ENCODE results near the gene BMERB1. TPM values are rescaled to one million over a fixed set of nuclear protein-coding genes. Genes with fewer than 3 reads are reported as not detected.
"Not testable (repeated sequence)": the region's sequence is repeated elsewhere in the genome, so short reads cannot be mapped to it uniquely, and the experiment has no call there.

BMERB1 gene
- total RNA-seq, 1 donor from 2014 or later: 35.9 TPM

DNA sequence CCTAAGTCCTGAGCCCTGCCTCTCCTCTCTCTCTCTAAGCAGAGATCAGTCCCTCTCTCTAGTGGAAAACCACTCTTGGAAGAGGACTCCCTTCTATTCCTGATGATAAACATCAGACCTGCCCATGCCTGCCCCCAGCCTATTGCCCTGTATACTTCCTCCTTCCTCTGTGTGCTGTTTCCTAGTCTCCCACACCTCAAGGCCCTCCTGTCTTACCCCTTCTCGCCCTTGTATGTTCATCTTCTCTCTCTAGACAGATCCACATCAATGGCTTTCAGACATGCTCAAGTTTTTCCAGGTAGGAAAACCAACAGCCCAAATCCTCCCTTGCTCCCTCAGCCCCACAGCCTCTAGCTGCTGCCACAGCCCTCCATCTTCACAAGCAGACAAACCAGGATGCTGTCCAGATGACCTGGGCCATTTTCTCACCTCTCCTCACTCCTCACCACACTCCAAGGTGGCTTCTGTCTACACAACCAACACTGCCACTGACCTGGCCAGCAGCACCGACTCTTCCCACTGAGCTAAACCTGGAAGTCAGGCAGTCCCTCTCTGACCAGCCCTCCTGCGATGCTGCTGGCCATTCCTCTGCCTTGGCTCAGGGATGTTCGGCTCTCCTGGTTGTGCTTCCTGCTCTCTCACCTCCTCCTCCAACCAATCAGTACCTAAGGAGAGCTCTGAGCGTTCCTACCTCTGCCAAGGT, 172.3 kb downstream of the BMERB1 start:
- no peaks in the 10 kb centered on the region for H3K27me3 Mint-ChIP-seq (ENCODE audit: low read depth)
- no peak overlapping the region for H3K27ac Mint-ChIP-seq (ENCODE audit: unreplicated experiment)
- no peak overlapping the region for H3K4me3 Mint-ChIP-seq (ENCODE audit: unreplicated experiment)
- no peak for DNase-seq (ENCODE audit: low spot score)
- H3K9me3 Mint-ChIP-seq (ENCODE audit: low read depth): no peaks in the 10 kb centered on the region
- peaks cover 58% of the 10 kb centered on the region for H3K36me3 Mint-ChIP-seq (ENCODE audit: low read depth)
- H3K4me1 Mint-ChIP-seq (ENCODE audit: low read depth): no peaks in the 10 kb centered on the region
- TF ChIP-seq, protein P1, sequence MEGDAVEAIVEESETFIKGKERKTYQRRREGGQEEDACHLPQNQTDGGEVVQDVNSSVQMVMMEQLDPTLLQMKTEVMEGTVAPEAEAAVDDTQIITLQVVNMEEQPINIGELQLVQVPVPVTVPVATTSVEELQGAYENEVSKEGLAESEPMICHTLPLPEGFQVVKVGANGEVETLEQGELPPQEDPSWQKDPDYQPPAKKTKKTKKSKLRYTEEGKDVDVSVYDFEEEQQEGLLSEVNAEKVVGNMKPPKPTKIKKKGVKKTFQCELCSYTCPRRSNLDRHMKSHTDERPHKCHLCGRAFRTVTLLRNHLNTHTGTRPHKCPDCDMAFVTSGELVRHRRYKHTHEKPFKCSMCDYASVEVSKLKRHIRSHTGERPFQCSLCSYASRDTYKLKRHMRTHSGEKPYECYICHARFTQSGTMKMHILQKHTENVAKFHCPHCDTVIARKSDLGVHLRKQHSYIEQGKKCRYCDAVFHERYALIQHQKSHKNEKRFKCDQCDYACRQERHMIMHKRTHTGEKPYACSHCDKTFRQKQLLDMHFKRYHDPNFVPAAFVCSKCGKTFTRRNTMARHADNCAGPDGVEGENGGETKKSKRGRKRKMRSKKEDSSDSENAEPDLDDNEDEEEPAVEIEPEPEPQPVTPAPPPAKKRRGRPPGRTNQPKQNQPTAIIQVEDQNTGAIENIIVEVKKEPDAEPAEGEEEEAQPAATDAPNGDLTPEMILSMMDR (IDR thresholded peaks at IDR 0.05): no peak

DNA sequence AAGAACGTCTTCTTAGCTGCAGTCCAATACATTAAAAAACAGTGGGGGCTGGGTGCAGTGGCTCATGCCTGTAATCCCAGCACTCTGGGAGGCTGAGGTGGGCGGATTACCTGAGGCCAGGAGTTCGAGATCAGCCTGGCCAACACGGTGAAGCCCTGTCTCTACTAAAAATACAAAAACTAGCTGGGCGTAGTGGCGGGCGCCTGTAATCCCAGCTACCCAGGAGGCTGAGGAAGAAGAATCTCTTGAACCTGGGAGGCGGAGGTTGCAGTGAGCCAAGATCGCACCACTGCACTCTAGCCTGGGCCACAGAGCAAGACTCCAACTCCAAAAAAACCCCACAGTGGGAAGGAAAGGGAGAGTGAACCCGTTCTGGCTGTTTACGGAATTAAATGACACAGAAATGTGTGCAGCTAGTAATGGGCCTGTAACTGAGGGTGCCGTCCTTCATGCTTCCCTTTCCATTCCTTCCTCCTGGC, 172.9 kb downstream of the BMERB1 start:
- H3K27me3 Mint-ChIP-seq (ENCODE audit: low read depth); DNase-seq (ENCODE audit: low spot score); H3K9me3 Mint-ChIP-seq (ENCODE audit: low read depth); H3K4me1 Mint-ChIP-seq (ENCODE audit: low read depth); H3K27ac Mint-ChIP-seq (ENCODE audit: unreplicated experiment); H3K4me3 Mint-ChIP-seq (ENCODE audit: unreplicated experiment): not testable (repeated sequence)
- peaks cover 56% of the 10 kb centered on the region for H3K36me3 Mint-ChIP-seq (ENCODE audit: low read depth)

DNA sequence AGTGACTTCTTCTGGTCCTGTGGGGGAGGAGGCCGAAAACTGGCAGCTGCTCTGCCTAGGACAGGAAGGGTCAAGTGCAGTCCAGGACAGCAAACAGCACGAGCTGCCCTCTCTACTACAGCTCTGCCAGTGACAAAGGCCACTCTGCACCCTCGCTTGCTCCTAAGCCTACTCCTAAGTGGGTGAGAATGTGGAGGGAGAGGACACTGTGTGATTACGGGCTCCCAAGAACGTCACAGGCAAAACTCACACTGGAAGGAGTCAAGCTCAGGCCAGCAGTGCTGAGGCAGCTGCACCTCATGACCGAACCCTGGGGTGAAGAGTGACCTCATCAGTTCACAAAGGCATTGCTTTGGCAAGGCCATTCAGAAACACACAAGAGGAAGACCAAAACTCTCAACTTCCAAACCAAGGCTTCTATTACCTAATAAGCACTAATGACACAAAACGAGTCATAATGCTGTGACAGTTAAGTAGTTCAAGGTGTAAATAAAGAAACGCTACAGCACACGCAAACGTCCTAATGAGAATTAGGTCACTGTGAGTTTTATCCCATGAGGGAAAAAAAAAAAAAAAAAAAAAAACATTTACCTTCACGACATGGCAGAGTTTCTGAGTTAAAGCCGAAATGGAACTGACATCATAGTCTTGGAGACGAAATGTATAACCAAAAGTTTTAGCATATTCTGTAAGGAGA, 173.5 kb downstream of the BMERB1 start:
- TF ChIP-seq, protein P1 (IDR thresholded peaks at IDR 0.05): no peak
- H3K4me1 Mint-ChIP-seq (ENCODE audit: low read depth): no peaks in the 10 kb centered on the region
- no peak overlapping the region for H3K4me3 Mint-ChIP-seq (ENCODE audit: unreplicated experiment)
- H3K9me3 Mint-ChIP-seq (ENCODE audit: low read depth): no peaks in the 10 kb centered on the region
- peaks cover 56% of the 10 kb centered on the region for H3K36me3 Mint-ChIP-seq (ENCODE audit: low read depth)
- H3K27me3 Mint-ChIP-seq (ENCODE audit: low read depth): no peaks in the 10 kb centered on the region
- DNase-seq (ENCODE audit: low spot score): no peak
- H3K27ac Mint-ChIP-seq (ENCODE audit: unreplicated experiment): no peak overlapping the region

DNA sequence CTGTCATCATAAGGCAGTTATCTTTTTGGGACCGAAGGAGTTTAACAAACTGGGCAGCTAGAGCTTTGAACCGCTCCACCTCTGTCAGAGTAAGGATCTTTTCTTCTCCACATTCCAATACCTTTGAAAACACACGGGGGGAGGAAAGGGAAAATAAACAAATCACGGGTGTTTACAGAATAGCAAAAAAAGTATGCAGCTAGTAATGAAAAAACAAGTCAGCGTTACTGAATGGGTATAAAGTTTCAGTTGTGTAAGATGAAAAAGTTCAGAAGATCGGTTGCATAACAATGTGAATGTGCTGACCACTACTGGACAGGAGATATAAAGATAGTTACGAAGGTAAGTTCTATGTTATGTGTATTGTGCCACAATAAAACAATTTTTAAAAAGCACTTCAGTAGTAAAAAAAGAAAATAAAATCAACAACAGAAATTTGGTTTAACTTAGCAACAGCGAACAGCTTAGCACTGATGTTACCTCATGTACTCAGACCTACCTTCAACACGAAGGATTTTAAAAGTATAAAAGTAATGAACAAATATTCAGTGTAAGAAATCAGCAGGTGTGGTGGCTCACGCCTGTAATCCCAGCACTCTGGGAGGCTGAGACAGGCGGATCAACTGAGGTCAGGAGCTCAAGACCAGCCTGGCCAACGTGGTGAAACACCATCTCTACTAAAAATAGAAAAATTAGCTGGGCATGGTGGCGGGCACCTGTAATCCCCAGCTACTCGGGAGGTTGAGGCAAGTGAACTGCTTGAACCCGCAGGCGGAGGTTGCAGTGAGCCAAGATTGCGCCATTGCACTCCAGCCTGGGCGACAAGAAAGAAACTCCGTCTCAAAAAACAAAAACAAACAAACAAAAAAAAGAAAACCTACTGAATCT, 174.3 kb downstream of the BMERB1 start:
- H3K27ac Mint-ChIP-seq (ENCODE audit: unreplicated experiment): no peak overlapping the region
- H3K4me3 Mint-ChIP-seq (ENCODE audit: unreplicated experiment): no peak overlapping the region
- H3K36me3 Mint-ChIP-seq (ENCODE audit: low read depth): peaks cover 53% of the 10 kb centered on the region

DNA sequence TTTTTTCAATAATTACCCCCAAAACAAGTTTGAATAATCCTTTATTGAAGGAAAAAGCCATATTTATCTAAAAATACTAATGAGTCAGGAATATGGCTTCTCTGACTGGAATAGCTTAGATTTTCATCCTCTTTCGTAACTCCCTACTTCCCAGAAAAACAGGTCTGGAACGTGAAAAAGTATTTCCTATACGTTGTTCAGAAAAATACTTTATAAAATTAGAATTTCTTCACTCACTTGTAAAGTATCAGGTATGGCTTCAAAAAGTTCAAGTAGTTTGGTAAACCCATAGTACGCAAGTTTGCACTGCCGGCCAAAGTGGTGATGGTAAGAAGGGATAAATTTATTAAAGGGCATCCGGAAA, 174.9 kb downstream of the BMERB1 start:
- H3K9me3 Mint-ChIP-seq (ENCODE audit: low read depth): no peaks in the 10 kb centered on the region
- peaks cover 2% of the 10 kb centered on the region for H3K4me1 Mint-ChIP-seq (ENCODE audit: low read depth)
- TF ChIP-seq, protein P1 (IDR thresholded peaks at IDR 0.05): no peak
- DNase-seq (ENCODE audit: low spot score): no peak
- no peak overlapping the region for H3K4me3 Mint-ChIP-seq (ENCODE audit: unreplicated experiment)
- H3K27me3 Mint-ChIP-seq (ENCODE audit: low read depth): no peaks in the 10 kb centered on the region
- peaks cover 50% of the 10 kb centered on the region for H3K36me3 Mint-ChIP-seq (ENCODE audit: low read depth)
- H3K27ac Mint-ChIP-seq (ENCODE audit: unreplicated experiment): no peak overlapping the region

More for the DNA sequence above, 174.3 kb downstream of the BMERB1 start:
- Mint-ChIP-seq H3K27me3 (ENCODE audit: low read depth) (no peaks in the 10 kb centered on the region), H3K4me1 (ENCODE audit: low read depth) (peaks cover under 1% of the 10 kb centered on the region), H3K9me3 (ENCODE audit: low read depth) (no peaks in the 10 kb centered on the region)
- no peak for DNase-seq (ENCODE audit: low spot score)
- TF ChIP-seq, protein P1 (IDR thresholded peaks at IDR 0.05): peak; percentile 43
